22Rv1 (cell line): ENCODE results near the gene EPN1.

Source experiments
- CTCF ChIP-seq: fragments of 450-650 bp; IDR thresholded peaks from 2 replicates; pipeline ENCODE4 v1.5.1; 2017; ENCODE audit warnings: mild to moderate bottlenecking
- ZFX ChIP-seq: fragments of 450-650 bp; IDR thresholded peaks from 2 replicates; pipeline ENCODE4 v1.6.1; 2017; ENCODE audit warnings: antibody characterized with exemption, borderline replicate concordance

DNA sequence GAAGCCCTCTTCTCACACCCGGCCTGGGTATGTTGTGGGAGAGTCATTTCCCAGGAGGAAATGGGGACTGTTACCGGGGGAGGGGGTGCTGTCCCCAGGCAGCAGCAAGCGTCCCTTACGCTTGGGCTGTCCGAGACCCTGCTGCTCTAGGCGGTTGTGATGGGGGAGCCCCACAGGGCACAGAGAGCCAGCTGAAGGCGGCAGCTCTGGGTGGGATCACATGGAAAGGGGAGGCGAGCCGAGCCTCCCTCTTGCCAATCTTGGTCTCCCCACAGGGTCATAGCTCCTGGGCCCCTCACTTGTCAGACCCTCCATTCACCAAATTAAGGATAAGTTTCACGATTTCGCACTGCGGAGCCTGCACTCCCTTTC, 22.0 kb downstream of the EPN1 start:
- TF ChIP-seq CTCF (no peak), ZFX (no peak)
